WTC11 (cell line): Measurements from ENCODE around the gene RNF212B.

Source experiments
- CREM ChIP-seq: sonication (generic); formaldehyde crosslinking; IDR thresholded peaks from 2 replicates; pipeline ENCODE4 v1.8.1; 2022; ENCODE audit warnings: mild to moderate bottlenecking, missing genetic modification reagents, moderate library complexity
- SMAD3 ChIP-seq: sonication (generic); formaldehyde crosslinking; IDR thresholded peaks from 2 replicates; pipeline ENCODE4 v1.8.0; 2022; ENCODE audit warnings: missing genetic modification reagents, mild to moderate bottlenecking, borderline replicate concordance
- SMAD4 ChIP-seq: sonication (generic); formaldehyde crosslinking; IDR thresholded peaks from 2 replicates; pipeline ENCODE4 v1.8.0; 2022; ENCODE audit warnings: mild to moderate bottlenecking, missing genetic modification reagents
- TCF7 ChIP-seq: sonication (generic); formaldehyde crosslinking; IDR thresholded peaks from 2 replicates; pipeline ENCODE4 v1.8.0; 2022; ENCODE audit warnings: mild to moderate bottlenecking, low read depth, missing genetic modification reagents, moderate library complexity
- ZNF317 ChIP-seq: sonication (generic); formaldehyde crosslinking; IDR thresholded peaks from 2 replicates; pipeline ENCODE4 v1.8.1; 2023; ENCODE audit warnings: low read depth, mild to moderate bottlenecking, moderate library complexity, missing genetic modification reagents, borderline replicate concordance
- TF ChIP-seq, protein P1 (sequence below): fragments of 200-600 bp; IDR thresholded peaks from 2 replicates; pipeline ENCODE4 v1.8.0; 2022; ENCODE audit warnings: antibody characterized with exemption
- TF ChIP-seq, protein P2 (sequence below): sonication (generic); formaldehyde crosslinking; IDR thresholded peaks from 2 replicates; pipeline ENCODE4 v1.8.1; 2023; ENCODE audit warnings: mild to moderate bottlenecking, moderate library complexity, missing genetic modification reagents
- TF ChIP-seq, protein P3 (sequence below): sonication (generic); formaldehyde crosslinking; IDR thresholded peaks from 2 replicates; pipeline ENCODE4 v1.8.0; 2023; ENCODE audit warnings: mild to moderate bottlenecking, missing genetic modification reagents
- TF ChIP-seq, protein P4 (sequence below): sonication (generic); formaldehyde crosslinking; IDR thresholded peaks from 2 replicates; pipeline ENCODE4 v1.8.1; 2022; ENCODE audit warnings: missing genetic modification reagents, borderline replicate concordance
- TF ChIP-seq, protein P5 (sequence below): fragments of 250-450 bp; sonication (Bioruptor Pico); IDR thresholded peaks from 2 replicates; pipeline ENCODE4 v1.9.0; 2021; ENCODE audit warnings: mild to moderate bottlenecking
- TF ChIP-seq, protein P6 (sequence below): sonication (generic); formaldehyde crosslinking; IDR thresholded peaks from 2 replicates; pipeline ENCODE4 v1.8.1; 2022; ENCODE audit warnings: low read depth, missing genetic modification reagents, borderline replicate concordance
- TF ChIP-seq, protein P7 (sequence below): sonication (generic); formaldehyde crosslinking; IDR thresholded peaks from 2 replicates; pipeline ENCODE4 v1.8.0; 2022; ENCODE audit warnings: mild to moderate bottlenecking, missing genetic modification reagents

DNA sequence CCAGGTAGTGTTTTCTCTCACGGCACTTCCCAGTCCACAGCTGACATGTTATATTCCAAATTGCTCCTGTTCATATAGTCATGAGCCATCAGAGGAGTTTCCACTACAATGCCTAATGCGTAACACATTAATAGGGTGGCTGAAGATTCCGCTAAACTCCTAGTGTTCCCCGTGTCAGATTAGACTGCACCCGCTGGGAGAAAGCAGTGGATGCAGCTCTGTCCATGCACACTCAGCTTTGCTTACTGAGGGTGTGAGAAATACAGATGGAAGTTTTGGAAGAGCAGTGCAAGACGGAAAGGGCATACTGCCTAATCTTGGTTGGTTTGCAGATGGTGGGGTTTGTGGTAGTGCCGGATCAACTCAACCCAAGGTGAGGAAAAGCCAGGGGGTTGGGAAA is 59.4 kb downstream of the RNF212B start:
- TF ChIP-seq SMAD4 (CRISPR knock-in tag) (no peak), TCF7 (no peak), ZNF317 (CRISPR knock-in tag) (no peak), CREM (no peak), SMAD3 (CRISPR knock-in tag) (no peak)
- TF ChIP-seq, protein P1, sequence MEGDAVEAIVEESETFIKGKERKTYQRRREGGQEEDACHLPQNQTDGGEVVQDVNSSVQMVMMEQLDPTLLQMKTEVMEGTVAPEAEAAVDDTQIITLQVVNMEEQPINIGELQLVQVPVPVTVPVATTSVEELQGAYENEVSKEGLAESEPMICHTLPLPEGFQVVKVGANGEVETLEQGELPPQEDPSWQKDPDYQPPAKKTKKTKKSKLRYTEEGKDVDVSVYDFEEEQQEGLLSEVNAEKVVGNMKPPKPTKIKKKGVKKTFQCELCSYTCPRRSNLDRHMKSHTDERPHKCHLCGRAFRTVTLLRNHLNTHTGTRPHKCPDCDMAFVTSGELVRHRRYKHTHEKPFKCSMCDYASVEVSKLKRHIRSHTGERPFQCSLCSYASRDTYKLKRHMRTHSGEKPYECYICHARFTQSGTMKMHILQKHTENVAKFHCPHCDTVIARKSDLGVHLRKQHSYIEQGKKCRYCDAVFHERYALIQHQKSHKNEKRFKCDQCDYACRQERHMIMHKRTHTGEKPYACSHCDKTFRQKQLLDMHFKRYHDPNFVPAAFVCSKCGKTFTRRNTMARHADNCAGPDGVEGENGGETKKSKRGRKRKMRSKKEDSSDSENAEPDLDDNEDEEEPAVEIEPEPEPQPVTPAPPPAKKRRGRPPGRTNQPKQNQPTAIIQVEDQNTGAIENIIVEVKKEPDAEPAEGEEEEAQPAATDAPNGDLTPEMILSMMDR = no peak
- TF ChIP-seq, protein P2, sequence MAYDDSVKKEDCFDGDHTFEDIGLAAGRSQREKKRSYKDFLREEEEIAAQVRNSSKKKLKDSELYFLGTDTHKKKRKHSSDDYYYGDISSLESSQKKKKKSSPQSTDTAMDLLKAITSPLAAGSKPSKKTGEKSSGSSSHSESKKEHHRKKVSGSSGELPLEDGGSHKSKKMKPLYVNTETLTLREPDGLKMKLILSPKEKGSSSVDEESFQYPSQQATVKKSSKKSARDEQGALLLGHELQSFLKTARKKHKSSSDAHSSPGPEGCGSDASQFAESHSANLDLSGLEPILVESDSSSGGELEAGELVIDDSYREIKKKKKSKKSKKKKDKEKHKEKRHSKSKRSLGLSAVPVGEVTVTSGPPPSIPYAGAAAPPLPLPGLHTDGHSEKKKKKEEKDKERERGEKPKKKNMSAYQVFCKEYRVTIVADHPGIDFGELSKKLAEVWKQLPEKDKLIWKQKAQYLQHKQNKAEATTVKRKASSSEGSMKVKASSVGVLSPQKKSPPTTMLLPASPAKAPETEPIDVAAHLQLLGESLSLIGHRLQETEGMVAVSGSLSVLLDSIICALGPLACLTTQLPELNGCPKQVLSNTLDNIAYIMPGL (CRISPR knock-in tag) = no peak
- TF ChIP-seq, protein P3, sequence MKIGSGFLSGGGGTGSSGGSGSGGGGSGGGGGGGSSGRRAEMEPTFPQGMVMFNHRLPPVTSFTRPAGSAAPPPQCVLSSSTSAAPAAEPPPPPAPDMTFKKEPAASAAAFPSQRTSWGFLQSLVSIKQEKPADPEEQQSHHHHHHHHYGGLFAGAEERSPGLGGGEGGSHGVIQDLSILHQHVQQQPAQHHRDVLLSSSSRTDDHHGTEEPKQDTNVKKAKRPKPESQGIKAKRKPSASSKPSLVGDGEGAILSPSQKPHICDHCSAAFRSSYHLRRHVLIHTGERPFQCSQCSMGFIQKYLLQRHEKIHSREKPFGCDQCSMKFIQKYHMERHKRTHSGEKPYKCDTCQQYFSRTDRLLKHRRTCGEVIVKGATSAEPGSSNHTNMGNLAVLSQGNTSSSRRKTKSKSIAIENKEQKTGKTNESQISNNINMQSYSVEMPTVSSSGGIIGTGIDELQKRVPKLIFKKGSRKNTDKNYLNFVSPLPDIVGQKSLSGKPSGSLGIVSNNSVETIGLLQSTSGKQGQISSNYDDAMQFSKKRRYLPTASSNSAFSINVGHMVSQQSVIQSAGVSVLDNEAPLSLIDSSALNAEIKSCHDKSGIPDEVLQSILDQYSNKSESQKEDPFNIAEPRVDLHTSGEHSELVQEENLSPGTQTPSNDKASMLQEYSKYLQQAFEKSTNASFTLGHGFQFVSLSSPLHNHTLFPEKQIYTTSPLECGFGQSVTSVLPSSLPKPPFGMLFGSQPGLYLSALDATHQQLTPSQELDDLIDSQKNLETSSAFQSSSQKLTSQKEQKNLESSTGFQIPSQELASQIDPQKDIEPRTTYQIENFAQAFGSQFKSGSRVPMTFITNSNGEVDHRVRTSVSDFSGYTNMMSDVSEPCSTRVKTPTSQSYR (CRISPR knock-in tag) = no peak
- TF ChIP-seq, protein P4, sequence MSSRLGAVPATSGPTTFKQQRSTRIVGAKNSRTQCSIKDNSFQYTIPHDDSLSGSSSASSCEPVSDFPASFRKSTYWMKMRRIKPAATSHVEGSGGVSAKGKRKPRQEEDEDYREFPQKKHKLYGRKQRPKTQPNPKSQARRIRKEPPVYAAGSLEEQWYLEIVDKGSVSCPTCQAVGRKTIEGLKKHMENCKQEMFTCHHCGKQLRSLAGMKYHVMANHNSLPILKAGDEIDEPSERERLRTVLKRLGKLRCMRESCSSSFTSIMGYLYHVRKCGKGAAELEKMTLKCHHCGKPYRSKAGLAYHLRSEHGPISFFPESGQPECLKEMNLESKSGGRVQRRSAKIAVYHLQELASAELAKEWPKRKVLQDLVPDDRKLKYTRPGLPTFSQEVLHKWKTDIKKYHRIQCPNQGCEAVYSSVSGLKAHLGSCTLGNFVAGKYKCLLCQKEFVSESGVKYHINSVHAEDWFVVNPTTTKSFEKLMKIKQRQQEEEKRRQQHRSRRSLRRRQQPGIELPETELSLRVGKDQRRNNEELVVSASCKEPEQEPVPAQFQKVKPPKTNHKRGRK (CRISPR knock-in tag) = no peak
- TF ChIP-seq, protein P5, sequence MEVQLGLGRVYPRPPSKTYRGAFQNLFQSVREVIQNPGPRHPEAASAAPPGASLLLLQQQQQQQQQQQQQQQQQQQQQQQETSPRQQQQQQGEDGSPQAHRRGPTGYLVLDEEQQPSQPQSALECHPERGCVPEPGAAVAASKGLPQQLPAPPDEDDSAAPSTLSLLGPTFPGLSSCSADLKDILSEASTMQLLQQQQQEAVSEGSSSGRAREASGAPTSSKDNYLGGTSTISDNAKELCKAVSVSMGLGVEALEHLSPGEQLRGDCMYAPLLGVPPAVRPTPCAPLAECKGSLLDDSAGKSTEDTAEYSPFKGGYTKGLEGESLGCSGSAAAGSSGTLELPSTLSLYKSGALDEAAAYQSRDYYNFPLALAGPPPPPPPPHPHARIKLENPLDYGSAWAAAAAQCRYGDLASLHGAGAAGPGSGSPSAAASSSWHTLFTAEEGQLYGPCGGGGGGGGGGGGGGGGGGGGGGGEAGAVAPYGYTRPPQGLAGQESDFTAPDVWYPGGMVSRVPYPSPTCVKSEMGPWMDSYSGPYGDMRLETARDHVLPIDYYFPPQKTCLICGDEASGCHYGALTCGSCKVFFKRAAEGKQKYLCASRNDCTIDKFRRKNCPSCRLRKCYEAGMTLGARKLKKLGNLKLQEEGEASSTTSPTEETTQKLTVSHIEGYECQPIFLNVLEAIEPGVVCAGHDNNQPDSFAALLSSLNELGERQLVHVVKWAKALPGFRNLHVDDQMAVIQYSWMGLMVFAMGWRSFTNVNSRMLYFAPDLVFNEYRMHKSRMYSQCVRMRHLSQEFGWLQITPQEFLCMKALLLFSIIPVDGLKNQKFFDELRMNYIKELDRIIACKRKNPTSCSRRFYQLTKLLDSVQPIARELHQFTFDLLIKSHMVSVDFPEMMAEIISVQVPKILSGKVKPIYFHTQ (CRISPR knock-in tag) = no peak
- TF ChIP-seq, protein P6, sequence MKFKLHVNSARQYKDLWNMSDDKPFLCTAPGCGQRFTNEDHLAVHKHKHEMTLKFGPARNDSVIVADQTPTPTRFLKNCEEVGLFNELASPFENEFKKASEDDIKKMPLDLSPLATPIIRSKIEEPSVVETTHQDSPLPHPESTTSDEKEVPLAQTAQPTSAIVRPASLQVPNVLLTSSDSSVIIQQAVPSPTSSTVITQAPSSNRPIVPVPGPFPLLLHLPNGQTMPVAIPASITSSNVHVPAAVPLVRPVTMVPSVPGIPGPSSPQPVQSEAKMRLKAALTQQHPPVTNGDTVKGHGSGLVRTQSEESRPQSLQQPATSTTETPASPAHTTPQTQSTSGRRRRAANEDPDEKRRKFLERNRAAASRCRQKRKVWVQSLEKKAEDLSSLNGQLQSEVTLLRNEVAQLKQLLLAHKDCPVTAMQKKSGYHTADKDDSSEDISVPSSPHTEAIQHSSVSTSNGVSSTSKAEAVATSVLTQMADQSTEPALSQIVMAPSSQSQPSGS (CRISPR knock-in tag) = no peak
- TF ChIP-seq, protein P7, sequence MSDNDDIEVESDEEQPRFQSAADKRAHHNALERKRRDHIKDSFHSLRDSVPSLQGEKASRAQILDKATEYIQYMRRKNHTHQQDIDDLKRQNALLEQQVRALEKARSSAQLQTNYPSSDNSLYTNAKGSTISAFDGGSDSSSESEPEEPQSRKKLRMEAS (CRISPR knock-in tag) = no peak
